Activated CD4-positive, alpha-beta T cell treated with anti-CD3 and anti-CD28 coated beads, Interleukin-10, Interleukin-2, amounts not matched to agents 100 ng/mL and 50 ng/mL, durations not matched to agents 16 hours and 8 hours (primary cell): ENCODE data around the gene LAMA3.
"Not testable (repeated sequence)": the region's sequence is repeated elsewhere in the genome, so short reads cannot be mapped to it uniquely, and the experiment has no call there.

ENCODE experiments used
- DNase-seq: peaks from one replicate; pipeline ENCODE4 v3.0.0-alpha.2; 2020

Gene LAMA3

GRCh38 chr18:23710068-23710527 lies 20.8 kb downstream of the LAMA3 start:
- no peak for DNase-seq

GRCh38 chr18:23710946-23711345 lies 21.7 kb downstream of the LAMA3 start:
- DNase-seq: no peak

GRCh38 chr18:23711426-23711825 lies 22.2 kb downstream of the LAMA3 start:
- DNase-seq: no peak

- DNase-seq: peak; percentile 28
Observed at GRCh38 chr18:23712445-23712844, 23.2 kb downstream of the LAMA3 start.

GRCh38 chr18:23714576-23714975 lies 25.3 kb downstream of the LAMA3 start:
- DNase-seq: no peak

- not testable (repeated sequence) for DNase-seq
Observed at GRCh38 chr18:23716079-23716478, 26.8 kb downstream of the LAMA3 start.

GRCh38 chr18:23716516-23716915 lies 27.3 kb downstream of the LAMA3 start:
- no peak for DNase-seq

- DNase-seq: no peak
Observed at GRCh38 chr18:23716966-23717365, 27.7 kb downstream of the LAMA3 start.

- no peak for DNase-seq
Observed at GRCh38 chr18:23718243-23718720, 29.0 kb downstream of the LAMA3 start.

- DNase-seq: no peak
Observed at GRCh38 chr18:23718731-23719130, 29.5 kb downstream of the LAMA3 start.

- no peak for DNase-seq
Observed at GRCh38 chr18:23719634-23720201, 30.5 kb downstream of the LAMA3 start.

GRCh38 chr18:23721696-23722480 lies 32.6 kb downstream of the LAMA3 start:
- DNase-seq: no peak

GRCh38 chr18:23722646-23723045 lies 33.4 kb downstream of the LAMA3 start:
- no peak for DNase-seq

- DNase-seq: no peak
Observed at GRCh38 chr18:23723121-23723520, 33.9 kb downstream of the LAMA3 start.

- no peak for DNase-seq
Observed at GRCh38 chr18:23724681-23725080, 35.4 kb downstream of the LAMA3 start.

GRCh38 chr18:23725351-23725750 lies 36.1 kb downstream of the LAMA3 start:
- DNase-seq: no peak

- no peak for DNase-seq
Observed at GRCh38 chr18:23725827-23726661, 36.8 kb downstream of the LAMA3 start.

- no peak for DNase-seq
Observed at GRCh38 chr18:23727707-23728493, 38.6 kb downstream of the LAMA3 start.

- no peak for DNase-seq
Observed at GRCh38 chr18:23730857-23731256, 41.6 kb downstream of the LAMA3 start.

GRCh38 chr18:23731861-23732260 lies 42.6 kb downstream of the LAMA3 start:
- no peak for DNase-seq

GRCh38 chr18:23732439-23732838 lies 43.2 kb downstream of the LAMA3 start:
- no peak for DNase-seq

- DNase-seq: not testable (repeated sequence)
Observed at GRCh38 chr18:23733265-23733664, 44.0 kb downstream of the LAMA3 start.

GRCh38 chr18:23733895-23734294 lies 44.6 kb downstream of the LAMA3 start:
- DNase-seq: no peak
